ENCODE data around the gene DLGAP4.

DLGAP4 gene

GRCh38 chr20:36274181-36274841 lies 31.8 kb upstream of the DLGAP4 start:
- no peak for DNase-seq (ENCODE audit: low read depth)

GRCh38 chr20:36275011-36275410 lies 31.1 kb upstream of the DLGAP4 start:
- no peak for DNase-seq (ENCODE audit: low read depth)

- DNase-seq (ENCODE audit: low read depth) = no peak
Measured at GRCh38 chr20:36275441-36276189, 30.5 kb upstream of the DLGAP4 start.

GRCh38 chr20:36277546-36277945 lies 28.6 kb upstream of the DLGAP4 start:
- DNase-seq (ENCODE audit: low read depth) = no peak

- no peak for DNase-seq (ENCODE audit: low read depth)
Measured at GRCh38 chr20:36279362-36279761, 26.8 kb upstream of the DLGAP4 start.

GRCh38 chr20:36279776-36280175 lies 26.4 kb upstream of the DLGAP4 start:
- no peak for DNase-seq (ENCODE audit: low read depth)

- no peak for DNase-seq (ENCODE audit: low read depth)
Measured at GRCh38 chr20:36281785-36282380, 24.3 kb upstream of the DLGAP4 start.

GRCh38 chr20:36284751-36285150 lies 21.4 kb upstream of the DLGAP4 start:
- no peak for DNase-seq (ENCODE audit: low read depth)

- DNase-seq (ENCODE audit: low read depth) = no peak
Measured at GRCh38 chr20:36285746-36286447, 20.2 kb upstream of the DLGAP4 start.

GRCh38 chr20:36297656-36298055 lies 8.5 kb upstream of the DLGAP4 start:
- no peak for DNase-seq (ENCODE audit: low read depth)

- DNase-seq (ENCODE audit: low read depth) = no peak
Measured at GRCh38 chr20:36298061-36298460, 8.1 kb upstream of the DLGAP4 start.

GRCh38 chr20:36298795-36299339 lies 7.3 kb upstream of the DLGAP4 start:
- no peak for DNase-seq (ENCODE audit: low read depth)

- no peak for DNase-seq (ENCODE audit: low read depth)
Measured at GRCh38 chr20:36299459-36299858, 6.7 kb upstream of the DLGAP4 start.

- DNase-seq (ENCODE audit: low read depth) = no peak
Measured at GRCh38 chr20:36301359-36302119, 4.6 kb upstream of the DLGAP4 start.

- DNase-seq (ENCODE audit: low read depth) = no peak
Measured at GRCh38 chr20:36303020-36303595, 3.0 kb upstream of the DLGAP4 start.

- DNase-seq (ENCODE audit: low read depth) = no peak
Measured at GRCh38 chr20:36303831-36304230, 2.3 kb upstream of the DLGAP4 start.

- DNase-seq (ENCODE audit: low read depth) = no peak
Measured at GRCh38 chr20:36304786-36305495, 1.2 kb upstream of the DLGAP4 start.

GRCh38 chr20:36306553-36307411 lies 643 bp downstream of the DLGAP4 start:
- DNase-seq (ENCODE audit: low read depth) = no peak
